ENCODE results near the gene PRPF38B.
"Not testable (repeated sequence)": the region's sequence is repeated elsewhere in the genome, so short reads cannot be mapped to it uniquely, and the experiment has no call there.

The PRPF38B gene

DNA sequence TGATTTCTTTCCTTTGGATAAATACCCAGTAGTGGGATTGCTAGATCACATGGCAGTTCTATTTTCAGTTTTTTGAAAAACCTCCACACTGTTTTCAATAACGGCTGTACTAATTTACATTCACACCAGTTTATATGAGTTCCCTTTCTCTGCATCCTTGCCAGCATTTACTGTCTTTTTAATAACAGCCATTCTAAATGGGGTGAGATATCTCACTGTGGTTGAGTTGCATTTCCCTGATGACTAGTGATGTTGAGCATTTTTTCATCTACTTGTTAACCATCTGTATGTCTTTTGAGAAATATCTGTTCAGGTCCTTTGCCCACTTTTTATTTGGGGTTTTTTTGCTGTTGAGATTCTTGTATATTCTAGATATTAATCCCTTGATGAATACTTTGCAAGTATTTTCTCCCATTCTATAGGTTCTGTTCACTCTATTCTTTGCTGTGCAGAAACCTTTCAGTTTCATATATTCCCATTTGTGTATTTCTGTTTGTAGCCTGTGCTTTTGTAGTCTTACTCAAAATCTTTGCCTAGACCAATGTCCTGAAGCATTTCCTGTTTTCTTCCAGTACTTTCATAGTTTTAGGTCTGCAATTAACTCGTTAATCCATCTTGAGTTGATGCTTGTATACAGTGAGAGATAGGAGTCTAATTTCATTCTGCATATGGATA is 38.5 kb upstream of the PRPF38B start:
- TF ChIP-seq, protein P1, sequence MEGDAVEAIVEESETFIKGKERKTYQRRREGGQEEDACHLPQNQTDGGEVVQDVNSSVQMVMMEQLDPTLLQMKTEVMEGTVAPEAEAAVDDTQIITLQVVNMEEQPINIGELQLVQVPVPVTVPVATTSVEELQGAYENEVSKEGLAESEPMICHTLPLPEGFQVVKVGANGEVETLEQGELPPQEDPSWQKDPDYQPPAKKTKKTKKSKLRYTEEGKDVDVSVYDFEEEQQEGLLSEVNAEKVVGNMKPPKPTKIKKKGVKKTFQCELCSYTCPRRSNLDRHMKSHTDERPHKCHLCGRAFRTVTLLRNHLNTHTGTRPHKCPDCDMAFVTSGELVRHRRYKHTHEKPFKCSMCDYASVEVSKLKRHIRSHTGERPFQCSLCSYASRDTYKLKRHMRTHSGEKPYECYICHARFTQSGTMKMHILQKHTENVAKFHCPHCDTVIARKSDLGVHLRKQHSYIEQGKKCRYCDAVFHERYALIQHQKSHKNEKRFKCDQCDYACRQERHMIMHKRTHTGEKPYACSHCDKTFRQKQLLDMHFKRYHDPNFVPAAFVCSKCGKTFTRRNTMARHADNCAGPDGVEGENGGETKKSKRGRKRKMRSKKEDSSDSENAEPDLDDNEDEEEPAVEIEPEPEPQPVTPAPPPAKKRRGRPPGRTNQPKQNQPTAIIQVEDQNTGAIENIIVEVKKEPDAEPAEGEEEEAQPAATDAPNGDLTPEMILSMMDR (IDR thresholded peaks at IDR 0.05; ENCODE audit: low read depth, low read length) = no peak
- no peak for DNase-seq (ENCODE audit: extremely low read depth, low read depth)

DNA sequence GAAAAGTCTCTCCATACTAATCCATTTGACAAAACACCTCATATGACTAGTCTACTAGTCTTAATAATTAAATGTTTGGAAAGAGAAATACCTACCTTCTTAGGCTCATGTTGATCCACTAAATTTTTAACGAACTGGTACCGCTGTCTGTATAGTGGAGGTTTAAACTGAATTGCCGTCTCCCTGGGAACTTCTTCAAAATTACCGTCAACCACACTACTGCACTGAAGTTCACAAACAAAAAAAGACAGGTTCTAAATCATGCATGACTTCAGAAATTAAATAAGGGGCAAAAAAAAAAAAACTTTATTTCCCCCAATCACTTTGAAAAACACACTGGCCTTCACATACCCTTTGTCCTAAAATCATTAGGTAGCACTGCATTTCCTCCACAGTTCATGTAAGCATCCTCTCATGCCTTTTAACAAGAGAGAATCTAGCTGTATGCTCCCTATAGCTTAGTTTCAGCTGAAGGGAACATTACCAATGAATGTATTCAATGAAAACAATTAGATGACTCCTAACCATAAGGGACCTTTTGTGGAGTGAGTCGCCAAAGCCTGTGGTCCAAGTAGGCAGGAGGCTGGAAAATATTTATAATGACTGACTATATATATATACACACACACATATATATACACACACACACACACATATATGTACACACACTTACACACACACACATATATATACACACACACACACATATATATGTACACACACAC is 34.6 kb upstream of the PRPF38B start:
- TF ChIP-seq, protein P1 (IDR thresholded peaks at IDR 0.05; ENCODE audit: low read depth, low read length) = no peak
- DNase-seq (ENCODE audit: extremely low read depth, low read depth) = no peak

DNA sequence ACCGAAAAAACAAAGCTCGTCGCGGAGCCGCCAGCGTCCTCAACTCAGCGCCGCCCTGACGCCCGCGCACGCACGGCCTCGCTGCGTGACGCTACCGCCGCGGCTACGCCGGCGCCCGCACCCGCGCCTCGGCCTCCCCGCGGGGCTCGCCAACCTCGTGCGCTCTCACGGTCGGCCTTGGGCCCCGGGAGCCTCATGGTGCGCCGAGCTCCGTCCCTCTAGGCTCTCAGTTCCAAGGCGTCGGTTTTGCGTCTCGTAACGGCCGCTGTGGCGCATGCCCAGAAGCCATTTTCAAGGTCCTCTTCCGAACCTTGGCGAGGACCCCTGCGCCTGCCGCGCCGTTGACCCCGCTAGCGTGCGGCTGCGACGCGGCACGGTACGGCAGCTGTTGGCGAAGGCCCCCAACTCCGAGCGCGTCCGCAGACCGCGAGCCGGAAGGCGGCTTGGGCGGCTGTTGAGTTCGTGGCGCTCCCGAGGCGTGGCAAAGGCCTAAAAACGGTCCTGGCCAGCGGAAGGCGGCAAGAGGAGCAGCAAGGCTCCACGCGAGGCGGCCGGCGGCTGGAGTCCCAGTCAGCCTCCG is 31.0 kb upstream of the PRPF38B start, which contains the start of gene HENMT1:
TSS of gene HENMT1 (minus strand) at position 64 of the 580 bp plus-strand sequence. CDS start 1,209 bp downstream, outside the sequence.
- TF ChIP-seq, protein P1 (IDR thresholded peaks at IDR 0.05; ENCODE audit: low read depth, low read length) = no peak
- DNase-seq (ENCODE audit: extremely low read depth, low read depth) = peak; percentile 11

DNA sequence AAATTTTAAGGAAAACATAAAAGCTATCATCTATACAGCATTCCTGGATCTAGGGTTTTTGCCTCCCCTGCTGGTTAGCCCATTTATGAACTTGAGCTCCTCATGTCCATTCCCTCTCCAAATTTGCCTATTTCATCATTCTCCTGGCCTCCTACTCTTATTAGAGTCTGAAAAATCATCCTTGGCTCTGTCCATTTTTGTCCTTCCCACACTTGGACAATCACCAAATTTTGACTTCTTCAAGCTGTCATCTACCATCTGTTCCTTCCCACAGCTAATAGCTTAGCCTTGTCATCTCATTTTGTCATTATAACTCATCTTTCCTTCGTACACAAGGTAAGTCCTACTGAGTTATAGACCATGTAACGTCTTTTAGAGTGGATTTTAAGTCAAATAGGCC is 29.0 kb upstream of the PRPF38B start:
- TF ChIP-seq, protein P1 (IDR thresholded peaks at IDR 0.05; ENCODE audit: low read depth, low read length) = no peak
- DNase-seq (ENCODE audit: extremely low read depth, low read depth) = no peak

DNA sequence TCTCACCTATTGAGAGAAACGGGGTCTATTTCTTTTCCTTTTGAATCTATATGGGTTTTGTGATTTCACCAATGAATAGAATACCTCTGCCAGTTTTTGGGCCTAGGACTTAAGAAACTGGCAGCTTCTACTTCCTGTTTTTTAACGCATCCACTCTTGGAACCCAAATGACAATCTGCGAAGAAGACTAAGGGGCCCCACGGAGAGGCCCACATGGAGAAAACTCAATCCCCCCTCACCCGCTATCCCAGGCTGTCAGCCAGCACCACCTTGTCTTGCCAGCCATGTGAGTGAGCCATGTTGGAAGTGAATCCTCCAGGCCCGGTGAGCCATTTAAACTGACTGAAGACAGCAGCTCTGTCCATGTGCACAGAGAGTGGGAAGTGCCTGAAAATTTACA is 27.6 kb upstream of the PRPF38B start:
- no peak for DNase-seq (ENCODE audit: extremely low read depth, low read depth)
- TF ChIP-seq, protein P1 (IDR thresholded peaks at IDR 0.05; ENCODE audit: low read depth, low read length) = no peak

DNA sequence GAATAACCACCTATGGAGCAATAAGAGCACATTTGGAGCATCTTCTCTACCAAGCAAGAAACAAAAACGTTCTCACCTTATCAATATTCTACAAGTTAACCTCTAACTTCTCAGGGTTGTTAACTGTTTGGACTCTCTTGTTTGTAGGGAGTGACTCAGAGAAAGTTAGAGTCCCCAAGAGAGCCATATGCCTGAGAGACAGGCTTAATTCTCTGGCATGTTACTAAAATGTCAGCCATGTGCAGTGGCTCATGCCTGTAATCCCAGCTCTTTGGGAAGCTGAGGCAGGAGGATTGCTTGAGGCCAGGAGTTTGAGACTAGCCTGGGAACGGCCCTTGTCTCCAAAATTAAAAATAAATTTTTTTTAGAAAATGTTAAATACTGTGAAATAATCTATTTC is 27.0 kb upstream of the PRPF38B start:
- TF ChIP-seq, protein P1 (IDR thresholded peaks at IDR 0.05; ENCODE audit: low read depth, low read length) = no peak

DNA sequence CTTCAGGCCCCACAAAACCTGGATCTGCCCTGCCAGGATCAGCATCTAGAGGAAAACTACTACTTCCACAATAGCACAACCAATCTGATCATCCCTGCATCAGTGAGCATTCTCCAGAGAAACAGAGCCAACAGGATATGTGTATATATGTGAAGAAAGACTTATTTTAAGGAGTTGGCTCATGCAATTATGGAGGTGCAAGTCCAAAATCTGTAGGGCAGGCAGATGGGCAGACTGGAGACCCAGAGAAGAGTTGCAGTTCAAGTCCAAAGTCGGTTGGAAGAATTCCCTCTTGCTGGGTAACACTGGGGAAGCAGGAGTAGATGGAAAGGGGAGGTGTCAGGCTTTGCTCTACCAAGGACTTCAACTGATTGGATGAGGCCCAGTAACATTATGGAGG is 26.3 kb upstream of the PRPF38B start:
- TF ChIP-seq, protein P1 (IDR thresholded peaks at IDR 0.05; ENCODE audit: low read depth, low read length) = no peak
- no peak for DNase-seq (ENCODE audit: extremely low read depth, low read depth)

More for the DNA sequence above, 27.0 kb upstream of the PRPF38B start:
- DNase-seq (ENCODE audit: extremely low read depth, low read depth) = no peak

DNA sequence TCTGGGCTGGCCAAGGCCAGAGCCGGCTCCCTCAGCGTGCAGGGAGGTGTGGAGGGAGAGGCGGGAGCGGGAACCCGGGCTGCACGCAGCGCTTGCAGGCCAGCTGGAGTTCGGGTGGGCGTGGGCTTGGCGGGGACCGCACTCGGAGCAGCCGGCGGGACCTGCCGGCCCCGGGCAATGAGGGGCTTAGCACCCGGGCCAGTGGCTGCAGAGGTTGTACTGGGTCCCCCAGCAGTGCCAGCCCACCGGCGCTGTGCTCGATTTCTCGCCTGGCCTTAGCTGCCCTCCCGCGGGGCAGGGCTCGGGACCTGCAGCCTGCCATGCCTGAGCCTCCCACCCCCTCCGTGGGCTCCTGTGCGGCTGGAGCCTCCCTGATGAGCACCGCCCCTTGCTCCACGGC is 24.7 kb upstream of the PRPF38B start:
- DNase-seq (ENCODE audit: extremely low read depth, low read depth) = not testable (repeated sequence)

All from AG09319 (cell line).